Measurements from ENCODE around the gene UBXN10. TPM values are rescaled to one million over a fixed set of nuclear protein-coding genes. Genes with fewer than 3 reads are reported as not detected.

The UBXN10 gene
- total and polyA plus RNA-seq, 2 donors (not counting 3 experiments of a cell fraction or from before 2014, with no cell fraction given) = not detected

DNA sequence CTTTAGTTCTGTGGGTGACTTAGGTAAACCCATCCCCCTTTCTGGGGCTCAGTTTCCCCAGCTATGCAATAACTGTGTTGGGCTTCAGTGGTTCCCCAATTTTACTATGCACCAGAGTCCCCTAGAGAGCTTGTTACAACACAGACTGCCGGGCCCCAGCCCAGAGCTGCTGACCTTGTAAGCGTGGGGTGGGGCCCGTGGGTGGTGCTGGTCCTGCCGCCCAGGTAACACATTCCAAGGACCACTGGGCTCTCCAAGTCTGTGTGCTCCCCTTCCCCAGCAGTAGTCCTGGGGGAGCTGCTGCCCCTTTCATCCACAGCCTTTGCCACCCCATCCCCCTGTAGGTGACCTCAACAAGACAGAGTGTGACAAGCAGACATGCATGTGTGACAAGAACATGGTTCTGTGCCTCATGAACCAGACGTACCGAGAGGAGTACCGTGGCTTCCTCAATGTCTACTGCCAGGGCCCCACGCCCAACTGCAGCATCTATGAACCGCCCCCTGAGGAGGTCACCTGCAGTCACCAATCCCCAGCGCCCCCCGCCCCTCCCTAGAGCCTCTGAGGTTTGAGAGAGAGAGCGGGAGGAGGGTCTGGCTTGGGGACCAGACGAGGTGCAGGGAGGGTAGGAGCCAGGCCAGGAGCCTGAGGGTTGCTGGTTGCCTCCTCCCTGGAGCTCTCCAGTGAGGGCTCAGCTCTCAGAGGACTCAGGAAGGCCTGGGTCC, 37.9 kb upstream of the UBXN10 start:
- no peaks in the 10 kb centered on the region for H3K9me1 ChIP-seq (replicated peaks; ENCODE audit: control insufficient read depth, extremely low read depth, insufficient read depth, low read length)
- FAIRE-seq (no peak), DNase-seq (ENCODE audit: low read depth, low spot score) (no peak)
- dilution Hi-C loops (cut with MboI; ENCODE audit: extremely low pct_ligation_motif_present, low sequenced_read_pairs) (no loop called here), intact Hi-C loops (cut with micrococcal nuclease) (no loop called here)
- no TSS peak for BruUV-seq (replicated peaks)
- TF ChIP-seq GATA2 (IDR thresholded peaks at IDR 0.05; ENCODE audit: insufficient read depth, insufficient read length, low read depth, low read length) = no peak
- H3K36me3 ChIP-seq (ENCODE audit: control insufficient read depth in 2 of 2, extremely low read depth in 1 of 2, insufficient read depth in 2 of 2, low read length in 2 of 2) = no peaks in the 10 kb centered on the region
- H3K9ac ChIP-seq (replicated peaks; ENCODE audit: extremely low read depth, insufficient read depth, low read length) = no peak overlapping the region
- H3K27me3 ChIP-seq (ENCODE audit: control insufficient read depth in 2 of 2, insufficient read depth in 2 of 2, low read length in 2 of 2) = no peaks in the 10 kb centered on the region
- no peak overlapping the region for H2AFZ ChIP-seq (ENCODE audit: low read depth, low read length)
- ChIA-PET POLR2A (no interaction called here), CTCF (interaction anchor here (1.0 to 2.1 kb wide), 4 partner anchors 46 to 230 kb away, joined by 4 to 10 read pairs (median 5); no protein-coding TSS in a partner anchor)
- no peak overlapping the region for H3K4me2 ChIP-seq (ENCODE audit: insufficient read depth, low read length)
- H3K27ac ChIP-seq (ENCODE audit: insufficient read depth, low read depth, low read length) = no peak overlapping the region
- peaks cover 4% of the 10 kb centered on the region for H3K4me1 ChIP-seq (ENCODE audit: control insufficient read depth, extremely low read depth, insufficient read depth, low read length)
- H3K4me3 ChIP-seq (replicated peaks in 1 of 3; ENCODE audit: insufficient read depth in 1 of 3, low read depth in 1 of 3, low read length in 3 of 3) = no peak overlapping the region
- H4K20me1 ChIP-seq (replicated peaks; ENCODE audit: control insufficient read depth, extremely low read depth, insufficient read depth, low read length) = no peaks in the 10 kb centered on the region
- no peaks in the 10 kb centered on the region for H3K9me3 ChIP-seq (replicated peaks; ENCODE audit: control insufficient read depth, insufficient read depth, low read length)
- no peaks in the 10 kb centered on the region for H3K79me2 ChIP-seq (ENCODE audit: control insufficient read depth, insufficient read depth, low read length)

DNA sequence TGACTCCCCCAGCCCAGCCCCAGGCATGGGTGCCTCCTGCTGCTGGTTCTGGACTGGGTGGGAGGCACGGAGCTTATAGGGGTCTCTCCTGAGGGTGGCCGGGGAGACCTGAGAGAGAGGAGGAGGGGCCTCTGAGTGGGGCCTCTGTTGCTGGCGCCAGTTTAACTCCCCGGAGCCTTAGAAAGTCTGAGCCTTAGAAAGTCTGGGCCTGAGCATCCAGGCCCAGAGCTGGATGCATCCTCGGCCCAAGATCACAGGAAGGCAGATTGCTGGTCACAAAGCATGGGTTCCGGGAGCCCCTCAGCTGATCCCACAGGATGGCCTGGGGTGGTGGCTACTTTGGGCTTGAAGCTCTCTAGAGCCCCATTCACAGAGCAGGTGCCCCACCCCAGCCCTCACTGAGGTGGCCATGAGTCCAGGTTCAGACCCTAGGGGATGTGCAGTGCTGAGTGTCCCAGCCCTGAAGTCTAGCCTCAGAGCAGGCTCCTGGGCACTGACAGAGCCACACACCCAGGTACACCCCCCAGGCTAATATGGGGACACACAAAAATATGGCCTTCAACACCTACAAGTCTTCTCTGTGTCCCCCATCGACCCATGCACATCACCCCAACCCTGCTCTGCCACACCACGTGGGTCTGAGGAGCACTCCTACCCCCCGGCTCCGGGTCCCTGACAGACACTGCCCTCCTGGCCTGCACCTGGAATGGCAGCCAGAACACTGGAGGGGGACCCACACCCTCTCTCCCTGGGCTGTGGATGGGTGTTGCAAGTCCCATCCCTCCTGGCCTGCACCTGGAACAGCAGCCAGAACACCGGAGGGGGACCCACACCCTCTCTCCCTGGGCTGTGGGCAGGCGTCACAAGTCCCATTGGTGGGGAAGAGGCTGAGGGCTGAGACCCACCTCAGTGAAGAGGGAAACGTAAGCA, 37.1 kb upstream of the UBXN10 start:
- peaks cover 4% of the 10 kb centered on the region for H3K4me1 ChIP-seq (ENCODE audit: control insufficient read depth, extremely low read depth, insufficient read depth, low read length)
- H3K27ac ChIP-seq (ENCODE audit: insufficient read depth, low read depth, low read length) = no peak overlapping the region
- no peaks in the 10 kb centered on the region for H4K20me1 ChIP-seq (replicated peaks; ENCODE audit: control insufficient read depth, extremely low read depth, insufficient read depth, low read length)
- no peak overlapping the region for H2AFZ ChIP-seq (ENCODE audit: low read depth, low read length)
- TF ChIP-seq, protein P1, sequence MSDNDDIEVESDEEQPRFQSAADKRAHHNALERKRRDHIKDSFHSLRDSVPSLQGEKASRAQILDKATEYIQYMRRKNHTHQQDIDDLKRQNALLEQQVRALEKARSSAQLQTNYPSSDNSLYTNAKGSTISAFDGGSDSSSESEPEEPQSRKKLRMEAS (IDR thresholded peaks at IDR 0.05; ENCODE audit: insufficient read depth, insufficient read length) = no peak
- TF ChIP-seq POLR2AphosphoS5 (IDR thresholded peaks at IDR 0.05; ENCODE audit: insufficient read depth, low read depth, low read length) (no peak), MYC (IDR thresholded peaks at IDR 0.05; ENCODE audit: low read depth, low read length) (no peak), EZH2 (IDR thresholded peaks at IDR 0.05; ENCODE audit: borderline replicate concordance, low read depth, low read length, severe bottlenecking) (no peak), POLR2A (IDR thresholded peaks at IDR 0.05; ENCODE audit: low read depth, low read length) (no peak)
- TF ChIP-seq, protein P2, sequence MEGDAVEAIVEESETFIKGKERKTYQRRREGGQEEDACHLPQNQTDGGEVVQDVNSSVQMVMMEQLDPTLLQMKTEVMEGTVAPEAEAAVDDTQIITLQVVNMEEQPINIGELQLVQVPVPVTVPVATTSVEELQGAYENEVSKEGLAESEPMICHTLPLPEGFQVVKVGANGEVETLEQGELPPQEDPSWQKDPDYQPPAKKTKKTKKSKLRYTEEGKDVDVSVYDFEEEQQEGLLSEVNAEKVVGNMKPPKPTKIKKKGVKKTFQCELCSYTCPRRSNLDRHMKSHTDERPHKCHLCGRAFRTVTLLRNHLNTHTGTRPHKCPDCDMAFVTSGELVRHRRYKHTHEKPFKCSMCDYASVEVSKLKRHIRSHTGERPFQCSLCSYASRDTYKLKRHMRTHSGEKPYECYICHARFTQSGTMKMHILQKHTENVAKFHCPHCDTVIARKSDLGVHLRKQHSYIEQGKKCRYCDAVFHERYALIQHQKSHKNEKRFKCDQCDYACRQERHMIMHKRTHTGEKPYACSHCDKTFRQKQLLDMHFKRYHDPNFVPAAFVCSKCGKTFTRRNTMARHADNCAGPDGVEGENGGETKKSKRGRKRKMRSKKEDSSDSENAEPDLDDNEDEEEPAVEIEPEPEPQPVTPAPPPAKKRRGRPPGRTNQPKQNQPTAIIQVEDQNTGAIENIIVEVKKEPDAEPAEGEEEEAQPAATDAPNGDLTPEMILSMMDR (IDR thresholded peaks at IDR 0.05; ENCODE audit: extremely low read depth in 1 of 2, insufficient read depth in 1 of 2, low read depth in 1 of 2, low read length in 2 of 2) = no peak
- H3K9me1 ChIP-seq (replicated peaks; ENCODE audit: control insufficient read depth, extremely low read depth, insufficient read depth, low read length) = no peaks in the 10 kb centered on the region
- FAIRE-seq = no peak
- CTCF ChIA-PET = interaction anchor here (1.0 to 2.1 kb wide), 2 partner anchors 47 kb away, joined by 5 to 10 read pairs; no protein-coding TSS in a partner anchor
- H3K4me3 ChIP-seq (replicated peaks in 1 of 3; ENCODE audit: insufficient read depth in 1 of 3, low read depth in 1 of 3, low read length in 3 of 3) = no peak overlapping the region
- H3K4me2 ChIP-seq (ENCODE audit: insufficient read depth, low read length) = no peak overlapping the region
- no peak for DNase-seq (ENCODE audit: low read depth, low spot score)
- H3K9me3 ChIP-seq (replicated peaks; ENCODE audit: control insufficient read depth, insufficient read depth, low read length) = no peaks in the 10 kb centered on the region
- dilution Hi-C loops (cut with MboI; ENCODE audit: extremely low pct_ligation_motif_present, low sequenced_read_pairs) = no loop called here
- BruUV-seq (replicated peaks) = no TSS peak
- no peaks in the 10 kb centered on the region for H3K27me3 ChIP-seq (ENCODE audit: control insufficient read depth in 2 of 2, insufficient read depth in 2 of 2, low read length in 2 of 2)
- POLR2A ChIA-PET = no interaction called here
- intact Hi-C loops (cut with micrococcal nuclease) = no loop called here
- H3K79me2 ChIP-seq (ENCODE audit: control insufficient read depth, insufficient read depth, low read length) = no peaks in the 10 kb centered on the region
- H3K9ac ChIP-seq (replicated peaks; ENCODE audit: extremely low read depth, insufficient read depth, low read length) = no peak overlapping the region
- no peaks in the 10 kb centered on the region for H3K36me3 ChIP-seq (ENCODE audit: control insufficient read depth in 2 of 2, extremely low read depth in 1 of 2, insufficient read depth in 2 of 2, low read length in 2 of 2)

Data from endothelial cell of umbilical vein (primary cell).